Measurements from ENCODE around the gene CLEC16A. TPM values are rescaled to one million over a fixed set of nuclear protein-coding genes. Genes with fewer than 3 reads are reported as not detected.
"Not testable (repeated sequence)": the region's sequence is repeated elsewhere in the genome, so short reads cannot be mapped to it uniquely, and the experiment has no call there.

The CLEC16A gene
- total RNA-seq, 1 experiment from 2014 or later: 10.8 TPM

GRCh38 chr16:10964891-10965326 is 20.5 kb downstream of the CLEC16A start:
- no peak for DNase-seq (ENCODE audit: extremely low read depth, low read depth)

GRCh38 chr16:10965440-10966061 is 21.2 kb downstream of the CLEC16A start:
- DNase-seq (ENCODE audit: extremely low read depth, low read depth): no peak

GRCh38 chr16:10966129-10966528 is 21.8 kb downstream of the CLEC16A start:
- DNase-seq (ENCODE audit: extremely low read depth, low read depth): no peak

- DNase-seq (ENCODE audit: extremely low read depth, low read depth): not testable (repeated sequence)
Measured at GRCh38 chr16:10966559-10966958, 22.2 kb downstream of the CLEC16A start.

GRCh38 chr16:10967986-10968385 is 23.6 kb downstream of the CLEC16A start:
- no peak for DNase-seq (ENCODE audit: extremely low read depth, low read depth)

- no peak for DNase-seq (ENCODE audit: extremely low read depth, low read depth)
Measured at GRCh38 chr16:10968498-10968897, 24.1 kb downstream of the CLEC16A start.

GRCh38 chr16:10969615-10970014 is 25.3 kb downstream of the CLEC16A start:
- no peak for DNase-seq (ENCODE audit: extremely low read depth, low read depth)

- DNase-seq (ENCODE audit: extremely low read depth, low read depth): no peak
Measured at GRCh38 chr16:10970065-10970464, 25.7 kb downstream of the CLEC16A start.

GRCh38 chr16:10971560-10971961 is 27.2 kb downstream of the CLEC16A start:
- peak; percentile 40 for DNase-seq (ENCODE audit: extremely low read depth, low read depth)

- DNase-seq (ENCODE audit: extremely low read depth, low read depth): no peak
Measured at GRCh38 chr16:10972108-10972818, 27.9 kb downstream of the CLEC16A start.

GRCh38 chr16:10972819-10973464 is 28.6 kb downstream of the CLEC16A start:
- DNase-seq (ENCODE audit: extremely low read depth, low read depth): no peak

GRCh38 chr16:10976634-10977033 is 32.3 kb downstream of the CLEC16A start:
- no peak for DNase-seq (ENCODE audit: extremely low read depth, low read depth)

- no peak for DNase-seq (ENCODE audit: extremely low read depth, low read depth)
Measured at GRCh38 chr16:10978124-10978523, 33.8 kb downstream of the CLEC16A start.

- DNase-seq (ENCODE audit: extremely low read depth, low read depth): no peak
Measured at GRCh38 chr16:10978871-10979446, 34.6 kb downstream of the CLEC16A start.

- DNase-seq (ENCODE audit: extremely low read depth, low read depth): no peak
Measured at GRCh38 chr16:10979717-10980601, 35.6 kb downstream of the CLEC16A start.

- no peak for DNase-seq (ENCODE audit: extremely low read depth, low read depth)
Measured at GRCh38 chr16:10980813-10981212, 36.4 kb downstream of the CLEC16A start.

- peak; percentile 27 for DNase-seq (ENCODE audit: extremely low read depth, low read depth)
Measured at GRCh38 chr16:10981697-10982216, 37.4 kb downstream of the CLEC16A start.

GRCh38 chr16:10982465-10983150 is 38.2 kb downstream of the CLEC16A start:
- DNase-seq (ENCODE audit: extremely low read depth, low read depth): no peak

GRCh38 chr16:10983159-10983558 is 38.8 kb downstream of the CLEC16A start:
- DNase-seq (ENCODE audit: extremely low read depth, low read depth): no peak

GRCh38 chr16:10984509-10984908 is 40.1 kb downstream of the CLEC16A start:
- DNase-seq (ENCODE audit: extremely low read depth, low read depth): no peak

All from NCI-H460 (cell line).